Measurements from ENCODE around the gene MLXIP. TPM values are rescaled to one million over a fixed set of nuclear protein-coding genes. Genes with fewer than 3 reads are reported as not detected.
"Not testable (repeated sequence)": the region's sequence is repeated elsewhere in the genome, so short reads cannot be mapped to it uniquely, and the experiment has no call there.

MLXIP gene
- total RNA-seq, 1 experiment from 2014 or later = 7.7 TPM

DNA sequence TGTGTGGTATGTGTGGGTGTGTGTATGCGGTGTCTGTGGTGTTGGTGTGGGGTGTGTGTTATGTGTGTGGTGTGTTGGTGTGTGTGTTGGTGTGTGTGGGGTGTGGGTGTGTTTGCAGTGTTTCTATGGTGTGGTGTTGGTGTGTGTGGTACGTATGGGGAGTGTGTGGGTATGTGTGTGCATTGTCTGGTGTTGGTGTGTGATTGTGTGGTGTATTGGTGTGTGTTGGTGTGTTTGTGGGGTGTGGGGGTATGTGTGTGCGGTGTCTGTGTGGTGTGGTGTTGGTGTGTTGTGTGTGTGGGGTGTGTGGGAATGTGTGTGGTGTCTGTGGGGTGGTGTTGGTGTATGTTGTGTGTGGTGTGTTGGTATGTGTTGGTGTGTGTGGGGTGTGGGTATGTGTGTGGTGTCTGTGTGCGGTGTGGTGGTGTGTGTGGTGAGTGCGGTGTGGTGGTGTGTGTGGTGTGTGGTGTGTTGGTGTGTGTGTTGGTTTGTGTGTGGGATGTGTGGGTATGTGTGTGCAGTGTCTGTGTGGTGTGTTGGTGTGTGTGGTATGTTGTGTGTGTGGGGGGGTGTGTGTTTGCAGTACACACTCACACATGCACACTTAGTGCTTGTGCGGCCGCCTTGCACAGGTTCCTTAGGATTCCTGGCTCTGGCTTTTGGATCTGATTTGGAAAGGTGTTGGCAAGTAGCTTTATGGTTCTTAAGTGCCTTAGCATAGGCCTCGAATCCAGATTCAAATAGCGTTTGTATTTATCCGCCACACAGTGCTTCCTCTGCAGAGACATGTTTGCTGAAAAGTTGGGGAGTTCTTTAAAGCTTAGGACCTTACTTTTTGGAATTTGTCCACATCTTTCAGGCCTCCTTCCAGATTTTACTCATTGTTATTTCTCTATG lies 16.4 kb downstream of the MLXIP start:
- peak; percentile 40 for DNase-seq (ENCODE audit: low read depth)

DNA sequence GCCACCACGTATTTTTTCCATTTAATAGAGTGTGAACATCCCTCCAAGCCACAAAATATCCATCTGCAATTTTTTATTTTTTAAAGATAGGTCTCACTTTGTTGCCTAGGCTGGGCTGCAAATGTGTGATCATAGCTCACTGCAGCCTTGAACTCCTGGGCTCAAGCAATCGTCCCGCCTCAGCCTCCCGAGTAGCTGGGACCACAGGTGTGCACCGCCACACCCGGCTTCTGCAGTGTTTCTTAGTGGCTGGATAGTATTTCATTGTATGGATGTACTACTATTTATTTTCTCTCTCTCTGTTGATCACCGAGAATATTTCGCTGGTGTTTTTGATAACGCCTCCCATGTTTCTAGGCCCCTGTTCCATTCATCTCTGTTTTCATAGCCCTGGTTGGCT lies 17.5 kb downstream of the MLXIP start:
- no peak for DNase-seq (ENCODE audit: low read depth)

DNA sequence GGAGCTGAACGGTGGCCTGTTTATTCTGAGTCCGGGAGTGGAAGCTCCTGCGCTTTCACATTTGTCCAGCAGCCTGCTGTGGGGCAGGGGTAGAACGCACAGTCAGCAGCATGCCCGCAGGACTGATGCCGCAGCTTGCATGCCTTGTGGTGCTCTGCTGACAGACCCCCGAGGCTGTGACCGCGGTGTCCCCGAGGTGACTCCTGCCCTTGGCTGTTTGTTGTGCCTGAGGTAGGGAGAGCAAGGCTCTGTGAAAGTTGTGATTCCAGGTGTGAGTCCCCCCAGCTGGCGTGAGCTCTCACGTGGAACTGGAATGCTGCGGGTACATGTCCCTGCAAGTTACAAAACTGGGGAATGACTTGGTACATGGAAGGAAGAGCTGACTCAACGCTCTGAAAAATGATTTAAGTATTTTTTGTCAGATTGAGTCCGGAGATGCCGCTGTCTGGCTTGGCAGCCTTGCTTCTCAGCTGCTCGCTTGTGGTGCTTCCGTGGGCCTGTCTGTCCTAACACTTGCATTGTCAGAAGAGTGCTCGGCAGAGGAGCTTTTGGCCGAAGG lies 18.1 kb downstream of the MLXIP start:
- DNase-seq (ENCODE audit: low read depth) = no peak

DNA sequence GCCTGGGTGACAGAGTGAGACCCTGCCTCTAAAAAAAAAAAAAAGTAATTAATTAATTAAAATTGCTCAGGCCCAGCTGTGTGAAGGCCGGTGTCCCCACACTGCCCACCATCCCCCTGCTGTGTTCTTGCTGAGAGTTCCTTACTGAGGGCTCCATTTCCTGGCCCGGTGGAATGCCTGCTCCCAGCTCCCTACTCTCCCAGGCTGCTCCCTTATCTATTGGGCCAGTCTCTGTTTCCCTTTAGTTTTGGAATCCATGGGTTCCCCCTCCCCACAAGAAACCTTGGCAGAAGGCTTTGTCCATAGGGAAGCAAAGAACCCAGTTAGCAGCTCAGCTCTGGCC lies 19.0 kb downstream of the MLXIP start:
- no peak for DNase-seq (ENCODE audit: low read depth)

DNA sequence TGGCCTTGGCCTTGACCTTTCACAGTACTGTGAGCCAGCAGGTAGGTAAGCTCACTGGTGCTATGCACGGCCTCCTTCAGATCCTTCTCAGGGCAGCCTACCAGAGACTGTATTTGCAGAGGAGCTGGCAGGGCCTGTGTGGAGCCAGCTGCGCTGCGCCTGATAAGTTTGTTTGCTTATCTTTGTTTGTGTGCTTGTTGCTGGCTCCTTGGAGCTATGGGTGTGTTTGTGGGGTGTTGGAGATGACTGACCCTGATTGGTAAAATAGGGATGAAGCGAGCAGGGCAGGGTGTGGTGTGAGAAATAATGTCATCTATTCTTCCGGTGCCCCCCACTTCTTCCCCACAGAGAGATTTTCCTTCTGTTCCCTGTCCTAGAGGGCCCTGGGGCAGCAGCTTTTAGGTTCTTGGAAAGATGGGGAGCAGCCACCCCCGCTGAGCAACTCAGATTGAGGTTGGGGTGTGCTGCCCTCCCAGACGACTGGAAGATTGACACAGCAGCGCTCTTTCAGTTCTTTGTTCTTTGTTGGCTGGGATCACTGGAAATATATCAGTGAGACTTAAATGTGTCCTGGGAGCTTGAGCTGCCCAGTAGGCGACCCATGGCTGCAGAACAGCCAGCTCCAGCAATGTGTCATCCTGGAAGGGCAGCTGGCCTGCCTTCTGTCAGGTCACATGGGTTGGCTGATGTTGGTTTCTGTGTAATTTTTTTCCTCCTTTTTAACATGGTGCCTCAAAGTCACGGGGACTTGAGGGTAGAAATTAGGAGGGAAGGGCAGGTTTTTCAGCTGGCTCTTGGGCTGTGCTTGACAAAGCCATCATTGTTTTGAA lies 19.6 kb downstream of the MLXIP start:
- peak; percentile 72 for DNase-seq (ENCODE audit: low read depth)

DNA sequence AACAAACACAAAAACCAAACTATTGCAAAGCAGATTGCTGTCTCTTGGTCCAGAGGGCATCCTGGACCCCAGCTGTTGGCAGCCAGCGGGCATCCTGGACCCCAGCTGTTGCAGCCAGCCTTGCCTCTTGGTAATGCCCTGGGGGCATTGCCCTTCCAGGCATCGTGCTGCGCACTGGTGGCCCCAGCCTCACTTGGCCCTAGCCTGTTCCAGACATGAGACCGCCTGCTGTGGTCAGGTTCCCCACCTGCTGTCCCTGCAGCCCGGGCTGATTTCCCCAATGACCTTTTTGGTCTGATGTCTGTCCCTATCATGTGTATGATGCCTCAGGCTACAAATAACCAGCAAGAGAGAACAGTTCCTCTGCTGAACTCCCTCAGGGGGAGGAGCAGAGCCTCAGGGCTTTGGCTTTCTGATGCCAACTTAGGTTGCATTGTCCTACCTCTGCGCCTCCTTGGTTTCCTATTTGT lies 20.8 kb downstream of the MLXIP start:
- DNase-seq (ENCODE audit: low read depth) = peak; percentile 20

DNA sequence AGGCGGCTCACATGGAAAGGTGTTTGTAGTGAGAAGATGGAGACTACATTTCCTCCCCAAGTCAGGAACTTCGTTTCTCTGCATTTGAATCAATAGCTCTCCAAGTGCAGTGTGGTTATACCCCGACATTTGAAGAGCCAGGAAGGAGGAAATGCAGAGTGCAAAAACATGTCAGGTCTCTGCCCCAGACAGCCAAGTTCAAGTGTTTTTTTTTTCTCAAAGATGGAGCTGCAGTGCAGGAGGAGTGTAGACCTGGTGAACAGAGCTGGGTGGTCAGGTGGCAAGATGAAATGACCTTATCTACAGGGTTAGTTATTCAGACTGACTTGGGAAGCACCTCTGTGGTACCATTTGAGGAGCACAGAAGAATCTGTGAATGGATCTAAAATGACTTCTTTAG lies 21.3 kb downstream of the MLXIP start:
- no peak for DNase-seq (ENCODE audit: low read depth)

DNA sequence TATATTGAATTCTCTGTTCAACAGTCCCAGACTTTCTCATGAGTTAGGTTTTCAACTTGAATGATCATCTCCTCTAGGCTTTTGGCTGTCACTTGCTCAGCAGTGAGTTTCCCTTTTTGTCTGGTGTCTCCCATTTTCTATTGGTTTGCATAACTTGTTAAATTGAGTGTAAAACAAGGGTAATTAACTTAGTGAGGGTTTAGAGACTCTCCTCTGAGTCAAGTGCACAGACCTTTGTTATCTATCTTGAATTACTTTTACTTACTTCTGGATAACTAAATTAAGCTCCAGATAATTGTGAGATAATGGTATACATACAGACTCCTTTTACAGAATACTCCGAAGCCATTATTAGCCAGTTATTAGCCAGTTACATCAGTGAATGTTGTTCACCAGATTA lies 22.0 kb downstream of the MLXIP start:
- DNase-seq (ENCODE audit: low read depth) = no peak

DNA sequence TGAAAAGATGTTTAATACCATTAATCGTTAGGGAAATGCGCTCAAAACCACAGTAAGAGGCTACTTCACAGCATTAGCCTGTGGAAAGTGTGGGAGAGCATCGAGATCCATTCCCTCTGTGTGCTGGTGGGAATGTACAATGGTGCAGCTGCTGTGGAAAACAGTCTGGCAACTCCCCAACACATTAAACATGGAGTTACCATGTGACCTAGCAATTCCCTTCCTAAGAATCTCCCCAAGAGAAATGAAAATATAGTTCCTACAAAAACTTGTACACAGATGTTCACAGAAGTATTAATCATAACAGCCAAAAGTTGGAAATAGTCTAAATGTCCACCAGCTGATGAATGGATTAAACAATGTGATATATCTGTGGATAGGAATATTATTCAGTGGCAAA lies 23.8 kb downstream of the MLXIP start:
- DNase-seq (ENCODE audit: low read depth) = no peak

DNA sequence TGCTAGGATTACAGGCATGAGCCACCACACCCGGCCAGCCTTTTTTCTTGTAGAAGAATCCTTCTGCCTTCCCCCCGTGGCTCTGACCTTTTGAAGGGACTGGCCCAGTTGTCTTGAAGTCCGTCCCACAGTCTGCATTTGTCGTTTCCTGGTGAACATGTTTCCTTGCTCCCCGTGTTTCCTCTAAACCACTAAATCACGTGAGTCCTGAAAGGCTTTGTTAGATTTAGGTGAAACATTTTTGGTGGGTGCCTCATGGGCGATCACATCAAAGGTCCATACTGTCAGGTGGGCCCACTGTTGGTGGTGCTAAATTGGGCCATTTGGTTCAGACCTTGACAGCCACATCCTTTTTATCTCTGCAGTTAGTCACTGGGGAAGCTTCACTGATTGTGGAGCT lies 26.3 kb downstream of the MLXIP start:
- DNase-seq (ENCODE audit: low read depth) = no peak

DNA sequence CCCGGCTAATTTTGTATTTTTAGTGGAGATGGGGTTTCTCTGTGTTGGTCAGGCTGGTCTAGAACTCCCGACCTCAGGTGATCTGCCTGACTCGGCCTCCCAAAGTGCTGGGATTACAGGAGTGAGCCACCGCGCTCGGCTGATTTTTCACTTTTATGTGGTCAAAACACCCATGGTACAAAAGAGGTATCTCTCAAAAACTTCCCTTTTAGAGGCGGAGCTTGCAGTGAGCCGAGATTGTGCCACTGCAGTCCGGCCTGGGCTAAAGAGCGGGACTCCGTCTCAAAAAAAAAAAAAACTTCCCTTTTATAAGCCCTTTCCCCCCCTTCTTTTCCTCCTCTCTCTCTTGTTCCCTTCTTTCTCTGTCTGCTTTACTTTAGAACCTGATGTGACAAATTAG lies 26.9 kb downstream of the MLXIP start:
- not testable (repeated sequence) for DNase-seq (ENCODE audit: low read depth)

DNA sequence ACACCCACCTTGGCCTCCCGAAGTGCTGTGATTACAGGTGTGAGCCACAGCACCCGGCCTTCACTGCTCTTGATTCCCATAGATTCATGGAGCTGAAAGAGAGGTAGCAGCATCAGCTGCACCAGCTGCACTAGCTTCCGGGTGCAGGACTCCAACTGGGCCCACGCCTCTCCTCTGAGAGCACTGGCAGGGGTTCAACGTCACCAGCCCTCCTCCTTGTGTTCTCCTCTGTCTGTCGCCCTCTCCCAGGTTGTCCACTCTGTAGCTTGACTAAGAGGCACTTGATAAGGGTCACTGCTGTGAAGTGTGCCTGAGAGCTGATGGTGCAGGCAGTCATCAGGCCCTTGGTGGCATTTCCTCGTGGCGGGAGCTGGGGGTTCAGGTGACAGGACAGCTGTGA lies 28.3 kb downstream of the MLXIP start:
- peak; percentile 49 for DNase-seq (ENCODE audit: low read depth)

DNA sequence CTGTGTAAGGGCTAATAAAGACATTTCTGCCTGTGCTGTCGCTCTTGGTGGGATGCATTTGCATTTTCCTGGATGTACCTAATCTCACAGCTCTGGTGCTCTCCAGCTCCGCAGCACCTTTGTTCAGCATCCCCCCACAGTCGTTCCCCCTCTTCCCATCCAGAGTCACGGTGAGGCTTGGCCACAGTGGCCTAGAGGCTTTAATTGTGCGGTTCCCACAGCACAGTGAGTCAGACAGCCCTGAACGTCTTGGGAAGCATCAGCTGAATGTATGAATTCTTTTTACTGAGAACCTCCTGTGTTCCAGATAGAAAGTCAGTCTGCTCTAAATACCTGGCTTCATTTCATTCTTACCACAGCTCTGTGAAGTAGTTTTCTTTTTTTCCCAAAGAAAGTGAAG lies 28.7 kb downstream of the MLXIP start:
- DNase-seq (ENCODE audit: low read depth) = peak; percentile 91

DNA sequence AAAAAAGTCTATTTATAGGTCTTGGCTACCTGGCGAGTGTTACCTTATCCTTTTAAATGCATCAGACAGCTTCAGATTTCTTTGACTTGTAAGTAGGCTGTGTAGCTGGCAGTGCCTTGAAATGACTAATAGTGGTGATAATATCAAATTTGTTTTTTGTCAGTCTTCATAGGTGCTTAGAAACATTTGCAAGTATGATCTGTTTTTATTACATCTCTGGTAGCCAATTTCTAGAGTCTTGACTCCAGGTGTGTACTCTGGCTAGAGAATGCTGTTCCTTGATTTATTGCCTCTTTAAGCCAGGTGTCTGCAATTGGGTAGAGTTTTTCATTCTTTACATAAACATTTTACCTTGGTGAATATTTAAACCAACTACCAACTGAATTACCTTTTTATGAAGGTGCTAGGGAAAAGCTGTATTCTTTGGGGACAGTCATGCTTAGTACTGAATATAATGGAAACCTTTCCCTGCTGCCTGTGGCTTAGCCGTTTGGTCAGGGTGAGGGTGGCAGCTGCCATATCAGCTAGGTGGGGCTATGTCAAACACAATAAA lies 32.6 kb downstream of the MLXIP start:
- DNase-seq (ENCODE audit: low read depth) = peak; percentile 40

DNA sequence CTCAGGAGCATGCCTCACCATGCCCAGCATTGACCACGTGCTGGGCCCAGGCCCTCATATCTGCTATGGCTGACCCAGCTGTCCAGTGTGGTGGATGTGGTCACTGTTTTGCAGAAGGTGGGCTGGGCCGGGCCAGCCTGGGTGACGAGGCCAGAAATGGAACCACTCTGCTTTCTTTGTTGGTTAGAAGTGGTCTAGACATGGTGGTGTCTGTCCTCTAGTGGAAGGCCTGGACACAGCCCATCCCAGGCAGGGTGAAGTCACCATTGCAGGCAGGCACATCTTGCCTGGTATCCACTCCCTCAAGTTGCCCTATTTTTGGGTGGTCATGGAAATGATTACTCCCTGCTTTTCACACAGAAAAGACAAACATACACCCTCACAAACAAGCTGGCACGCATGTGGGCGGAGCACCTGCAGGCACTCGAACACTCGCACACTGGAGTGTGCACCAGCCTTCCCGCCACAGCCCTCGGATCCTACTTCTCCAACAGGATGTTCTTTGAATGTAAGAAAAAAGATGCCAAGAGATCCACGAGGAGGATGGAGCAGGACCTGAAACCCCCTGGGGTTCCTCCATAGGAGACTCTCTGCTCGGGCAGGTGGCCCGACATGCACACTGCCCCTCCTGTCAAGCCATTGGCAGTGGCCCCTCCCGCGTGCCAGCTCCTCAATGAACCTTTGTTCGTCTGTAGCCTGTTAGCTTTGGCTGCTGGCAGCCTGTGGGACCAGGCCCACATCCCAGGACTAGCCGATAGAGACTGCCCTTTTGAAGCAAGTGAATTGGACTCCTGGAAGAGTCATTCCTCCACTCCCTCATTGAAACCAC lies 38.4 kb downstream of the MLXIP start:
- no peak for DNase-seq (ENCODE audit: low read depth)

DNA sequence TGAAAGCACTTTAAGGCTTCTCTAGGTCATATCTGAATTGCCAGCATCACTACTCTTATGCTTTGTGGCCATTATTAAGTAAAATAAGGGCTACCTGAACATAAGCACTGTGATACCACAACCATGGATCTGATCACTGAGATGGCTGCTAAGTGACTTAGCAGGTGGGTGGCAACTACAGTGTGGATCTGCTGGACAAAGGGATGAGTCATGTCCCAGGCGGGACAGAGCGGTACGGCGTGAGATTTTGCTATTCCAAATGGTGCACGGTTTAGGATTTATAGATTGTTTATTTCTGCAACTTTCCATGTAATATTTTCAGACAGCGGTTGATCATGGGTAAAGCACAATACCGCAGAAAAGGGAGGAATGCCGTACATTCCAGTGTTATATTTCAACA lies 39.4 kb downstream of the MLXIP start:
- DNase-seq (ENCODE audit: low read depth) = no peak

DNA sequence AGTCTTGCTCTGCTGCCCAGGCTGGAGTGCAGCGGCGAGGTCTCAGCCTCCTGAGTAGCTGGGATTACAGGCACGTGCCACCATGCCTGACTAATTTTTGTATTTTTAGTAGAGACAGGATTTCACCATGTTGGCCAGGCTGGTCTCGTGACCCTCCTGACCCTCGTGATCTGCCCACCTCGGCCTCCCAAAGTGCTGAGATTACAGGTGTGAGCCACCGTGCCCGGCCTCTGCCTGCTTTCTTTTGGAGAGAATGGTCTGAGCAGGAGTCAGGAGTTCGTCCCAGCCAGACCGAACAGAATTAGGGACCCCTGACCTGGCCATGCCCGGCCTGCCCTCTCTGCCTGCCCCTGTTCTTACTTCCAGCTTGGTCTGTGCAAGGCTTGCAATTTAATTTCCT lies 42.8 kb downstream of the MLXIP start:
- not testable (repeated sequence) for DNase-seq (ENCODE audit: low read depth)

DNA sequence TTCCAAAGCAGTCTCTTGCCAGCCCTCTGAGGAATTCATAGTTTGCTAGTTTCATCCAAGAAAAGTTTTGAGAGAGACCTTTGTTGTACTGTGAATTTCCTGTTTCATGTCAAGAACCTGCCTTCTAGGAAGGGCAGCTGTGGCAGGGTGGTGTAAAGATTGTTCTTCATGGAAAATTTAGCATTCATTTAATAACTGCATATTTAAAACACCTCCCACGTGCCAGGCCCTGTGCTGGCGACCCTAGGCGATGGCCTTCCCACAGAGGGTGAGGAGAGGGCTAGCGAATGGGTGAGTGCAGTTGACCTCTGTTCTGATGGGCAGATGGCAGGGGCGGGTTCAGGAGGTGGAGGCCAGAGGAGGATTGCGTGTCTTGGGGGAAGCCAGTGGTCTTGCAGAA lies 43.2 kb downstream of the MLXIP start:
- DNase-seq (ENCODE audit: low read depth) = no peak

DNA sequence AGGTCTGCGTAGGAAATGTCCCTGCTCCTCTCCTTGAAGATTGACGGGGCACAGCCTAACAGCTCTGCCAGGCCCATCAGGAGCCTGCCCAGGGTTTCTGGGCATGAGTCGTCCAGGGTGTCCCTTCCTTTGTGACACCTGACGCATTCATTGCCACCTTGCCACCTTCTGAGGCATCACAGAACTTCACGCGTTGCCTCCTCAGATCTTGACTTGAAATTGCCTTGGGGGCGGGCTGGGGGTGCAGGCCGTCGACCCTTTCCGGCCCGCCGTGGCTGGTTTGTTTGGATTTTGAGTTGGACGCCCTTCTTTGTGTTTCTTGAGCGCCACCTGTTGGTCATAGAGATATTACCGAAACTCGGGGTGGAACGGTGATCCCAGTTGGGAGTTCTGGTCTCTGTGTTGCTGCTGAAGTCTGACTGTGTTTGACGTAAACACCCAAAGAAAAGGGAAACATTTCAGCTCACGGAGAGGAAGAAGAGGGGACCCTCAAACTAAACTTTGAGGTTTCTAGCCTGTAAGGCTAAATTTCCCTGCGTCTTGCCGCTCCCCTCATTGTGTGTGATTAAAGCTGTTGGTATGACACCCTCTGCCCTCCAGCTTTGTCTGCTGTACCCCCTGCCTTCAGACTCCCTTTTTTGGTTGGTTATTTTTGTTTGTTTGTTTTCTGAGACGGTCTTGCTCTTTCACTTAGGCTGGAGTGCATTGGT lies 44.6 kb downstream of the MLXIP start:
- DNase-seq (ENCODE audit: low read depth) = peak; percentile 68

DNA sequence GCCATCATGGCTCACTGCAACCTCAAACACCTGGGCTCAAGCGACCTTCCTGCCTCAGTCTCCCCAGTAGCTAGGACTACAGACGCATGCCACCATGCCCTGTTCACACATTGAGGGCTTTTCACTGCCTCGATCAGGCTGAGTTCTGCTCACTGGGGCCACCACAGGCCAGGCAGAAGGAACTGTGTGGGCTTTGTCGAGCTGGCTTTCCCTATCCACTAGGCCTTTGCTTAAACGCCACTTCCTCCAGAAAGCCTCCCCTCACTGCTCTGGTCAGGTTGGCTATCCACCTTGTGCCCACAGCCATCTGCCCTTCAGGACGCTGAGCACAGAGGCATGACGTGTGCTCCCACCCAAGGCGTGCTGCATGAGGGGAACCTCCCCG lies 45.2 kb downstream of the MLXIP start:
- DNase-seq (ENCODE audit: low read depth) = no peak

DNA sequence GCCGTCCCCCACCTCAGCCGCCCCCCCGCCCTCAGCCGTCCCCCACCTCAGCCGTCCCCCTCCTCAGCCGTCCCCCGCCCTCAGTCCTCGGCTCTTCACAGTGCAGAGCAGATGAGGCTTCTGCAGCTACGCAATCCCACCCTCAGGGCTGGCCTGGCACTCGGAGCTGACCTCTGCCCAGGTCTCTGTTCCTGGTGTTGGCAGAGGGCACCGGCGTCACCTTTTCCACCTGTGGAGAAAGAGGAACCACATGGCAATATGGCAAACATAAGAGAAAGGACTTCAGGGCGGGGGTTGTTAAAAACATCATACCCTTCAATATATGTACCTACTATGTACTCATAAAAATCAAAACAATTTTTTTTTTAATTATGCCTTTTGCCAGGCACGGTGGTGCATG lies 45.8 kb downstream of the MLXIP start:
- no peak for DNase-seq (ENCODE audit: low read depth)
